Suppressor macrophage treated with lipopolysaccharide for 1 hour (primary cell): Measurements from ENCODE around the gene PYCR2.
"Not testable (repeated sequence)": the region's sequence is repeated elsewhere in the genome, so short reads cannot be mapped to it uniquely, and the experiment has no call there.

Source experiments
- DNase-seq, 3 donors: peaks; one replicate each; pipeline ENCODE4 v3.0.0-alpha.2; 2020 to 2022

Gene PYCR2

GRCh38 chr1:225941942-225942222 is 17.8 kb upstream of the PYCR2 start:
- no peak for DNase-seq

- DNase-seq, result no peak
These were observed 17.3 kb upstream of the PYCR2 start, which contains the start of gene LEFTY2 for GRCh38 chr1:225941187-225941941. Gene LEFTY2 (minus strand): TSS chr1:225941220. CDS start chr1:225941140, 80 bp downstream.

- DNase-seq, result no peak
These were observed 16.5 kb upstream of the PYCR2 start for GRCh38 chr1:225940385-225941151.

- DNase-seq, result not testable (repeated sequence)
These were observed 15.9 kb upstream of the PYCR2 start for GRCh38 chr1:225939939-225940310.

GRCh38 chr1:225939097-225939938 is 15.3 kb upstream of the PYCR2 start:
- not testable (repeated sequence) for DNase-seq

- no peak for DNase-seq
These were observed 13.3 kb upstream of the PYCR2 start for GRCh38 chr1:225937048-225937968.

- DNase-seq, result no peak
These were observed 12.5 kb upstream of the PYCR2 start for GRCh38 chr1:225936523-225936922.

- DNase-seq, result not testable (repeated sequence)
These were observed 12.0 kb upstream of the PYCR2 start for GRCh38 chr1:225936086-225936485.

- DNase-seq, result no peak
These were observed 10.7 kb upstream of the PYCR2 start for GRCh38 chr1:225934711-225935110.

GRCh38 chr1:225933072-225933471 is 9.0 kb upstream of the PYCR2 start:
- peak in 1 of 3 donors; percentile 21 for DNase-seq

GRCh38 chr1:225931270-225932136 is 7.5 kb upstream of the PYCR2 start:
- DNase-seq, result no peak

- DNase-seq, result no peak
These were observed 6.5 kb upstream of the PYCR2 start for GRCh38 chr1:225930566-225930965.

GRCh38 chr1:225929462-225929861 is 5.4 kb upstream of the PYCR2 start:
- DNase-seq, result not testable (repeated sequence)

- no peak for DNase-seq
These were observed 4.4 kb upstream of the PYCR2 start for GRCh38 chr1:225928186-225929175.

GRCh38 chr1:225926551-225927113 is 2.6 kb upstream of the PYCR2 start:
- DNase-seq, result no peak

- DNase-seq, result peak in 2 of 3 donors; percentile 24 to 31
These were observed 714 bp downstream of the PYCR2 start for GRCh38 chr1:225923381-225923691.

GRCh38 chr1:225921734-225922709 is 2.0 kb downstream of the PYCR2 start:
- DNase-seq, result no peak

- DNase-seq, result peak; percentile 56 to 75 (median 58)
These were observed 4.1 kb downstream of the PYCR2 start for GRCh38 chr1:225919906-225920305.

- no peak for DNase-seq
These were observed 5.8 kb downstream of the PYCR2 start for GRCh38 chr1:225918280-225918679.
